22Rv1 (cell line): Measurements from ENCODE around the gene UNC13B.

Experiments
- ZFX ChIP-seq: fragments of 450-650 bp; IDR thresholded peaks from 2 replicates; pipeline ENCODE4 v1.6.1; 2017; ENCODE audit warnings: antibody characterized with exemption, borderline replicate concordance
- TF ChIP-seq, protein P1 (sequence below): fragments of 450-650 bp; IDR thresholded peaks from 2 replicates; pipeline ENCODE4 v1.5.1; 2017; ENCODE audit warnings: mild to moderate bottlenecking

DNA sequence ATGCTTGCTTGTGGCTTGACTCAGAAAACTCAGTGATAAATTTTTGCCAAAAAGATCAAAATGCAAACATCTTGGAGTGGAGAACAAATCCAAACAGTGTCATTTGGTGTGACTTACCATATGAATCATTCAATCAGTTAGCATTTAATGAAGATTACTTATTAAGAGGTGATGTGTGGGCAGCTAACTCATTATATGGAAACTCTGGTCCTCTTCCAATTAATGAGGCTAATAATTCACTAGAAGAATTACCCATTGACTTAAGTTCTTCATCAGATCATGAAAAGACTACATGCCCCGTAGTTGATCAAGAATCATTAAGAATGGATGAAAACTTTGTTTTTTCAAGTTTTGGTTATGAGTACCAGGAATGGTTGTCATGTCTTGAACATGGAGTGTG lies 141.8 kb downstream of the UNC13B start:
- TF ChIP-seq, protein P1, sequence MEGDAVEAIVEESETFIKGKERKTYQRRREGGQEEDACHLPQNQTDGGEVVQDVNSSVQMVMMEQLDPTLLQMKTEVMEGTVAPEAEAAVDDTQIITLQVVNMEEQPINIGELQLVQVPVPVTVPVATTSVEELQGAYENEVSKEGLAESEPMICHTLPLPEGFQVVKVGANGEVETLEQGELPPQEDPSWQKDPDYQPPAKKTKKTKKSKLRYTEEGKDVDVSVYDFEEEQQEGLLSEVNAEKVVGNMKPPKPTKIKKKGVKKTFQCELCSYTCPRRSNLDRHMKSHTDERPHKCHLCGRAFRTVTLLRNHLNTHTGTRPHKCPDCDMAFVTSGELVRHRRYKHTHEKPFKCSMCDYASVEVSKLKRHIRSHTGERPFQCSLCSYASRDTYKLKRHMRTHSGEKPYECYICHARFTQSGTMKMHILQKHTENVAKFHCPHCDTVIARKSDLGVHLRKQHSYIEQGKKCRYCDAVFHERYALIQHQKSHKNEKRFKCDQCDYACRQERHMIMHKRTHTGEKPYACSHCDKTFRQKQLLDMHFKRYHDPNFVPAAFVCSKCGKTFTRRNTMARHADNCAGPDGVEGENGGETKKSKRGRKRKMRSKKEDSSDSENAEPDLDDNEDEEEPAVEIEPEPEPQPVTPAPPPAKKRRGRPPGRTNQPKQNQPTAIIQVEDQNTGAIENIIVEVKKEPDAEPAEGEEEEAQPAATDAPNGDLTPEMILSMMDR: no peak
- no peak for TF ChIP-seq ZFX
